ENCODE measurements around the gene ATAT1. TPM values are rescaled to one million over a fixed set of nuclear protein-coding genes. Genes with fewer than 3 reads are reported as not detected.

ATAT1 gene
- total and polyA plus RNA-seq, 2 of the 13 experiments (the other 11 are each of a cell fraction or from before 2014, with no cell fraction given): 9.2 to 23.6 TPM

- TF ChIP-seq, protein P1, sequence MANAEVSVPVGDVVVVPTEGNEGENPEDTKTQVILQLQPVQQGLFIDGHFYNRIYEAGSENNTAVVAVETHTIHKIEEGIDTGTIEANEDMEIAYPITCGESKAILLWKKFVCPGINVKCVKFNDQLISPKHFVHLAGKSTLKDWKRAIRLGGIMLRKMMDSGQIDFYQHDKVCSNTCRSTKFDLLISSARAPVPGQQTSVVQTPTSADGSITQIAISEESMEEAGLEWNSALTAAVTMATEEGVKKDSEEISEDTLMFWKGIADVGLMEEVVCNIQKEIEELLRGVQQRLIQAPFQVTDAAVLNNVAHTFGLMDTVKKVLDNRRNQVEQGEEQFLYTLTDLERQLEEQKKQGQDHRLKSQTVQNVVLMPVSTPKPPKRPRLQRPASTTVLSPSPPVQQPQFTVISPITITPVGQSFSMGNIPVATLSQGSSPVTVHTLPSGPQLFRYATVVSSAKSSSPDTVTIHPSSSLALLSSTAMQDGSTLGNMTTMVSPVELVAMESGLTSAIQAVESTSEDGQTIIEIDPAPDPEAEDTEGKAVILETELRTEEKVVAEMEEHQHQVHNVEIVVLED (CRISPR knock-in tag; IDR thresholded peaks at IDR 0.05; ENCODE audit: borderline replicate concordance): no peak
- TF ChIP-seq ZNF616 (CRISPR knock-in tag; IDR thresholded peaks at IDR 0.05; ENCODE audit: low read depth): no peak
- TF ChIP-seq RELA (CRISPR knock-in tag; IDR thresholded peaks at IDR 0.05): no peak
- no peak for TF ChIP-seq NFRKB (IDR thresholded peaks at IDR 0.05)
- no peak for TF ChIP-seq LCORL (IDR thresholded peaks at IDR 0.05)
- no peak for TF ChIP-seq LCORL (CRISPR knock-in tag; IDR thresholded peaks at IDR 0.05)
- no peak for TF ChIP-seq KDM3A (CRISPR knock-in tag; IDR thresholded peaks at IDR 0.05; ENCODE audit: low read depth)
- TF ChIP-seq DNMT3B (CRISPR knock-in tag; conservative IDR thresholded peaks at IDR 0.05): no peak
- peak; percentile 17; the same call in 1 of the 2 replicates for TF ChIP-seq POLR2AphosphoS2 (IDR thresholded peaks at IDR 0.05; ENCODE audit: low read depth, low read length)
- no peak for TF ChIP-seq HNF1B (CRISPR knock-in tag; IDR thresholded peaks at IDR 0.05)
- TF ChIP-seq ZNF790 (CRISPR knock-in tag; IDR thresholded peaks at IDR 0.05; ENCODE audit: borderline replicate concordance): no peak
- no peak for TF ChIP-seq MAX (IDR thresholded peaks at IDR 0.05)
- no peak for TF ChIP-seq TMF1 (CRISPR knock-in tag; IDR thresholded peaks at IDR 0.05; ENCODE audit: low read depth)
- TF ChIP-seq HNF4A (CRISPR knock-in tag; IDR thresholded peaks at IDR 0.05): no peak
- no peak for TF ChIP-seq MAZ (IDR thresholded peaks at IDR 0.05; ENCODE audit: borderline replicate concordance, low read depth, low read length)
- no peak for TF ChIP-seq MAZ (CRISPR knock-in tag; IDR thresholded peaks at IDR 0.05; ENCODE audit: low read depth)
- TF ChIP-seq ZNF17 (CRISPR knock-in tag; IDR thresholded peaks at IDR 0.05): no peak
- TF ChIP-seq ZNF772 (CRISPR knock-in tag; IDR thresholded peaks at IDR 0.05): no peak
- TF ChIP-seq, protein P2, sequence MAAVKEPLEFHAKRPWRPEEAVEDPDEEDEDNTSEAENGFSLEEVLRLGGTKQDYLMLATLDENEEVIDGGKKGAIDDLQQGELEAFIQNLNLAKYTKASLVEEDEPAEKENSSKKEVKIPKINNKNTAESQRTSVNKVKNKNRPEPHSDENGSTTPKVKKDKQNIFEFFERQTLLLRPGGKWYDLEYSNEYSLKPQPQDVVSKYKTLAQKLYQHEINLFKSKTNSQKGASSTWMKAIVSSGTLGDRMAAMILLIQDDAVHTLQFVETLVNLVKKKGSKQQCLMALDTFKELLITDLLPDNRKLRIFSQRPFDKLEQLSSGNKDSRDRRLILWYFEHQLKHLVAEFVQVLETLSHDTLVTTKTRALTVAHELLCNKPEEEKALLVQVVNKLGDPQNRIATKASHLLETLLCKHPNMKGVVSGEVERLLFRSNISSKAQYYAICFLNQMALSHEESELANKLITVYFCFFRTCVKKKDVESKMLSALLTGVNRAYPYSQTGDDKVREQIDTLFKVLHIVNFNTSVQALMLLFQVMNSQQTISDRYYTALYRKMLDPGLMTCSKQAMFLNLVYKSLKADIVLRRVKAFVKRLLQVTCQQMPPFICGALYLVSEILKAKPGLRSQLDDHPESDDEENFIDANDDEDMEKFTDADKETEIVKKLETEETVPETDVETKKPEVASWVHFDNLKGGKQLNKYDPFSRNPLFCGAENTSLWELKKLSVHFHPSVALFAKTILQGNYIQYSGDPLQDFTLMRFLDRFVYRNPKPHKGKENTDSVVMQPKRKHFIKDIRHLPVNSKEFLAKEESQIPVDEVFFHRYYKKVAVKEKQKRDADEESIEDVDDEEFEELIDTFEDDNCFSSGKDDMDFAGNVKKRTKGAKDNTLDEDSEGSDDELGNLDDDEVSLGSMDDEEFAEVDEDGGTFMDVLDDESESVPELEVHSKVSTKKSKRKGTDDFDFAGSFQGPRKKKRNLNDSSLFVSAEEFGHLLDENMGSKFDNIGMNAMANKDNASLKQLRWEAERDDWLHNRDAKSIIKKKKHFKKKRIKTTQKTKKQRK (IDR thresholded peaks at IDR 0.05; ENCODE audit: low read length): no peak
- peak; percentile 93 for TF ChIP-seq RBM22 (optimal IDR thresholded peaks at IDR 0.05; ENCODE audit: low read length)
- TF ChIP-seq DNMT1 (CRISPR knock-in tag; IDR thresholded peaks at IDR 0.05): no peak
- no peak for TF ChIP-seq ZNF10 (CRISPR knock-in tag; IDR thresholded peaks at IDR 0.05; ENCODE audit: borderline replicate concordance, low read depth)
- no peak for TF ChIP-seq MED1 (CRISPR knock-in tag; IDR thresholded peaks at IDR 0.05)
- no peak for TF ChIP-seq RCOR2 (CRISPR knock-in tag; IDR thresholded peaks at IDR 0.05)
- no peak for TF ChIP-seq RFX1 (IDR thresholded peaks at IDR 0.05)
- no peak for TF ChIP-seq ZNF709 (CRISPR knock-in tag; IDR thresholded peaks at IDR 0.05)
These were observed 13.2 kb upstream of the ATAT1 start (continued) for GRCh38 chr6:30613251-30614043.
